Lung (tissue), 12 donors: ENCODE data around the gene CUEDC2. TPM values are rescaled to one million over a fixed set of nuclear protein-coding genes. Genes with fewer than 3 reads are reported as not detected.

Source experiments
- ATAC-seq: fragments of 200-7000 bp; cut with Tn5 transposase; one replicate; pipeline ENCODE4 v1.9.1; 2020; ENCODE audit warnings: moderate number of reproducible peaks; ENCODE audit not compliant: insufficient read depth, low FRiP score
- DNase-seq, 3 donors: peaks; one replicate each; pipeline ENCODE4 v3.0.0-alpha.2; 2013 to 2017
- H3K27ac ChIP-seq, 2 donors: one replicate each; pipeline ENCODE4 v1.5.1; 2013; ENCODE audit warnings: mild to moderate bottlenecking in 2 of 2, moderate library complexity in 2 of 2, control low read depth in 1 of 2, inconsistent platforms in 1 of 2, low read depth in 1 of 2, low read length in 1 of 2
- H3K27me3 ChIP-seq, 3 donors: one replicate each; pipeline ENCODE4 v1.5.1; 2013; ENCODE audit warnings: low read length in 2 of 3; ENCODE audit not compliant: control insufficient read depth in 3 of 3, insufficient read depth in 3 of 3
- H3K36me3 ChIP-seq, 4 donors: one replicate each; pipeline ENCODE4 v1.5.1; 2013; ENCODE audit warnings: low read length in 4 of 4, mild to moderate bottlenecking in 1 of 4, moderate library complexity in 1 of 4; ENCODE audit not compliant: control insufficient read depth in 4 of 4, insufficient read depth in 4 of 4
- H3K4me1 ChIP-seq, 5 donors: one replicate each; pipeline ENCODE4 v1.5.1; 2013; ENCODE audit warnings: low read length in 5 of 5, mild to moderate bottlenecking in 2 of 5, moderate library complexity in 1 of 5; ENCODE audit not compliant: control insufficient read depth in 5 of 5, insufficient read depth in 5 of 5
- H3K4me3 ChIP-seq: one replicate; pipeline ENCODE4 v1.5.1; 2013; ENCODE audit warnings: mild to moderate bottlenecking, control low read depth, moderate library complexity
- H3K9ac ChIP-seq, 2 donors: one replicate each; pipeline ENCODE4 v1.5.1; 2013; ENCODE audit warnings: low read length in 2 of 2, control low read depth in 1 of 2; ENCODE audit not compliant: insufficient read depth in 1 of 2
- H3K9me3 ChIP-seq, 4 donors: one replicate each; pipeline ENCODE4 v1.5.1; 2013; ENCODE audit warnings: low read length in 3 of 4, mild to moderate bottlenecking in 1 of 4, moderate library complexity in 1 of 4; ENCODE audit not compliant: control insufficient read depth in 4 of 4, insufficient read depth in 3 of 4
- CTCF ChIP-seq: IDR thresholded peaks from 2 replicates; pipeline ENCODE4 v1.5.1; 2012; ENCODE audit warnings: mild to moderate bottlenecking; ENCODE audit errors: control extremely low read depth, extremely low read depth
- WGBS, 2 donors: extraction: QIAGEN DNeasy Blood & Tissue Kit; methylation state at CpG; one replicate each; pipeline ENCODE4 v1.1.7; 2013; 5-methylcytosine and 5-hydroxymethylcytosine counted together
- polyA plus RNA-seq, 2 donors: library from polyadenylated mRNA; stranded (reverse); fragments of 200-250 nt; gene quantifications; one replicate each; pipeline ENCODE4 v1.2.1, GENCODE V29; 2013
- total RNA-seq, 2 donors: library from RNA; depleted of rRNA in 1 of 2; stranded (reverse); fragments of >200 nt in 1 of 2; gene quantifications; one replicate each; pipeline ENCODE4 v1.2.1, GENCODE V29; 2014 to 2021
- donor health status: control.
- donor health status: control.
- donor health status: Bipolar disorder and iron deficiency.
- donor health status: healthy.
- donor health status: DM: yes; HTN: yes; CAD: no.

Gene CUEDC2
- total and polyA plus RNA-seq, 4 donors: 33.4 to 63.8 (median 44.1) TPM

DNA sequence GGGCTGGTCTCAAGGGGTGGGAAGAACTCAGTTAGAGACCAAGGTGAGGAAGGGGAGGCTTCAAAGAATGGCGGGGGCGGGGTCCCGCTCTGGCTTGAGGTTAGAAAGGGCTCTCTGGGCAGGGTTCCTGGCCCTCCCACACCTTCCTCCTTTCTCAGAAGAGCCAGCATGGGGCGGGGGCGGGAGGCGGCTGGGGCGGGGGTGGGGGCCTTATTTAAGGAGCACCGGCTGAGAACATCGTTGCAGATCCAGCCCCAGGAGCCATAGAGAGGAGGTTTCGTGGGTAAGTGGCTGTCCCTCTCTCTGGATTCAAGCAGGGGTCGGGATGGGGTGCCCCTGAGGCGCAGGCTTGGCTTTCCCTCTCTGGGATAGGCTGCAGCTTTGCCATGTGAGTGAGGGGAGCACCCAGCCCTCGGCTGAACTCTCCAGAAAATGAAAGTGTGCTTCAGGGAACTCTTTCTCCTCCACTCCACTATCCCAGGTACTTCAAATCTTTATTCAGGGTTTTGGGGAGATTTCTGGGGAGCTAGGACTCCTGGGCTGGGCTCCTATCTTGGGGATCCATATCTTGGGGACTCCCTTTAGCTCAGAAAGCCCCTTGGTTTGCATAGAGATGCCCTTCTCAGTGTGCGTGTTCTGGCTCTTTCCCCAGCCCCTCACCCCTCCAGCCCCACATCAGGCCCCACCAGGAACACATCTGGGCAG lies 3.3 kb upstream of the CUEDC2 start:
- no peak overlapping the region for H3K4me3 ChIP-seq
- no peaks in the 10 kb centered on the region for H3K9me3 ChIP-seq
- WGBS, 2 donors: 3 to 6% methylated on average over 14 of the region's 14 CpGs
- H3K9ac ChIP-seq: peak overlapping the region in 1 of 2 donors; percentile 67
- ATAC-seq (peak; percentile 8), DNase-seq (peak; percentile 62 to 76 (median 63))
- H3K36me3 ChIP-seq: no peaks in the 10 kb centered on the region
- TF ChIP-seq CTCF: no peak
- H3K27me3 ChIP-seq: no peaks in the 10 kb centered on the region
- H3K4me1 ChIP-seq: peaks cover 0 to 21% (median 11%) of the 10 kb centered on the region in 5 donors
- peak overlapping the region in 1 of 2 donors; percentile 87 for H3K27ac ChIP-seq

DNA sequence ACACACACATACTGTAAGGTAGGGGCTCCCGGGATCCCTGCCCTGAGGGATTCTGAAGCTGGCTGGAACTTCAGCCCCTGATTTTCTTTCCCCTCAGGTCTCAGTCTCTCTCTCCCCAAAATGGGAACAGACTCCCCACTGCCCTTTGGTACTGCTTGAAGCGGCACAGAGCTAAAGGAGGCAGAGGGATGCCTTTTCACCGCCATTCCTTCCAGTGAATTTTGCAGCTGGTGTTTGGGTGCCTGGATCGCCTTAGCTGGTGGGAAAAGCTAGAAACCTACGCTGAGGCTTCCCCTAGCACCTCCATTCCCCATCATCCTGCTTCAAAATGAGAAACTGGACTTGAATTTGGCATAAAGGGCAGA lies 2.7 kb upstream of the CUEDC2 start:
- TF ChIP-seq CTCF: no peak
- DNase-seq: no peak
- H3K4me3 ChIP-seq: no peak overlapping the region
- H3K27ac ChIP-seq: peak overlapping the region in 1 of 2 donors; percentile 87
- peak overlapping the region in 1 of 2 donors; percentile 67 for H3K9ac ChIP-seq
- WGBS, 2 donors: 41 to 52% methylated on average over 5 of the region's 5 CpGs
- no peaks in the 10 kb centered on the region for H3K36me3 ChIP-seq
- no peaks in the 10 kb centered on the region for H3K9me3 ChIP-seq
- peaks cover 0 to 21% (median 11%) of the 10 kb centered on the region in 5 donors for H3K4me1 ChIP-seq
- no peaks in the 10 kb centered on the region for H3K27me3 ChIP-seq
- ATAC-seq: no peak

DNA sequence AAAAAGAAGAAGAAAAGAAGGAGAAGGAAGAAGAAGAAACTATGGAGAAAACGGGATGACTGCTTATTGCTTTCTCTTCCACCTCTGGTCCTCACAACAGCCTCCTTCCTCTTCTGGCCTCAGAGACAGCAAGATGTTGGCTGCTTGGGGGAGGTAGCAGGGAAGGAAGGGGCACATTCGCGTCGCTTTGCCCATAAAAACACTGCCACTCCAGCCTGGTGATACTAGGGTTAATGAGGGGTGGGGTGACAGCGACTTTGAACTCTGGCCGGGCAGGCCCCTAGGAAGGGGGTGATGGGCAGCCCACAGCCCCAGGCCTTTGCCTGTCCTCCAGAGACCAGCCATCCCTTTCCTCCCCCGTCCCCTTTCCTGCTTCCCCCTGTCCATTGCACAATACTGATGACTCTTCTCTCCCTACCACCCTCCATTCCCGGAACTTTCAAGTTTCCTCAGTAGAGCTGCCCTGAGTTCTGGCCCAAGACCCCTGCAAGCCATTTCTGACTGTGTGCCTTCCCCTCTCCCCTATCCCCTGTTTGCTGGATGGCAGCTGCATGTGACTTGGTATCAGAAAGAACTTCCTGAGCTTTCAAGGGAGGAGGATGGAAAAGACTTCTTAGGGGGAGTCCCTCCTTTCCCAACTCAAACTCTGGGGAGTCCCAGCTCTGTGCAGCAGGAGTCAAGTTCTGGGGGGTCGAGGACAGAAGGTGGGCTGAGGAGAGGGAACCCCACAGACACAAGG lies 2.2 kb upstream of the CUEDC2 start:
- peak overlapping the region in 1 of 2 donors; percentile 59 for H3K27ac ChIP-seq
- no peaks in the 10 kb centered on the region for H3K27me3 ChIP-seq
- WGBS, 2 donors: 20 to 29% methylated on average over 9 of the region's 9 CpGs
- peaks cover 0 to 21% (median 11%) of the 10 kb centered on the region in 5 donors for H3K4me1 ChIP-seq
- H3K36me3 ChIP-seq: no peaks in the 10 kb centered on the region
- no peak overlapping the region for H3K4me3 ChIP-seq
- DNase-seq (peak in 2 of 3 donors; percentile 41 to 55), ATAC-seq (peak; percentile 28)
- no peak overlapping the region for H3K9ac ChIP-seq
- TF ChIP-seq CTCF: no peak
- no peaks in the 10 kb centered on the region for H3K9me3 ChIP-seq
